ENCODE measurements around the gene INSYN2A. TPM values are rescaled to one million over a fixed set of nuclear protein-coding genes. Genes with fewer than 3 reads are reported as not detected.

INSYN2A gene
- polyA plus RNA-seq, 3 donors, result not detected

- H4K20me1 ChIP-seq (ENCODE audit: insufficient read depth, low read length), result no peaks in the 10 kb centered on the region
- Mint-ChIP-seq H3K9me3 (peaks cover 0 to 2% (median 0%) of the 10 kb centered on the region in 7 donors), H3K27me3 (ENCODE audit: low read depth in 3 of 3) (peaks cover 0 to 3% (median 3%) of the 10 kb centered on the region in 3 donors), H3K27ac (no peak overlapping the region), H3K4me3 (no peak overlapping the region), H3K4me1 (no peaks in the 10 kb centered on the region), H3K36me3 (no peaks in the 10 kb centered on the region)
- no peaks in the 10 kb centered on the region for H3K79me2 ChIP-seq (ENCODE audit: insufficient read depth, low read length)
- TF ChIP-seq CTCF (IDR thresholded peaks at IDR 0.05), result no peak
- no peaks in the 10 kb centered on the region for H3K27me3 ChIP-seq (ENCODE audit: control insufficient read depth in 2 of 2, insufficient read depth in 2 of 2, low read length in 2 of 2)
- intact Hi-C loops (cut with micrococcal nuclease), result no loop called here
- H3K4me1 ChIP-seq (ENCODE audit: control insufficient read depth in 1 of 2, insufficient read depth in 2 of 2, low read length in 2 of 2), result no peaks in the 10 kb centered on the region
- no peak overlapping the region for H3K27ac ChIP-seq (ENCODE audit: low read depth in 1 of 2, low read length in 2 of 2)
- H3K9me3 ChIP-seq (replicated peaks in 1 of 2; ENCODE audit: control insufficient read depth in 1 of 2, insufficient read depth in 1 of 2, low read length in 2 of 2), result no peaks in the 10 kb centered on the region
- H2AFZ ChIP-seq (ENCODE audit: insufficient read depth, low read depth, low read length, poor library complexity, severe bottlenecking), result no peak overlapping the region
- no peak overlapping the region for H3K9ac ChIP-seq (ENCODE audit: insufficient read depth, low read length, poor library complexity, severe bottlenecking)
- H3K4me3 ChIP-seq (replicated peaks in 1 of 3; ENCODE audit: low read depth in 2 of 3, low read length in 3 of 3), result no peak overlapping the region
- WGBS (ENCODE audit: insufficient coverage), result no CpG with 5 or more reads among the region's 3 CpGs
- no peaks in the 10 kb centered on the region for H3K36me3 ChIP-seq (replicated peaks in 1 of 2; ENCODE audit: control insufficient read depth in 1 of 2, insufficient read depth in 2 of 2, low read length in 2 of 2)
- no peak overlapping the region for H3K4me2 ChIP-seq (replicated peaks; ENCODE audit: extremely low read depth, low read length, poor library complexity, severe bottlenecking)
- no peak for DNase-seq
These were observed 39.9 kb upstream of the INSYN2A start for GRCh38 chr10:127236266-127236665.

GRCh38 chr10:127234306-127234800, 38.0 kb upstream of the INSYN2A start:
- no peak overlapping the region for H3K27ac ChIP-seq (ENCODE audit: low read depth in 1 of 2, low read length in 2 of 2)
- H3K4me2 ChIP-seq (replicated peaks; ENCODE audit: extremely low read depth, low read length, poor library complexity, severe bottlenecking), result no peak overlapping the region
- H3K79me2 ChIP-seq (ENCODE audit: insufficient read depth, low read length), result no peaks in the 10 kb centered on the region
- no peak overlapping the region for H2AFZ ChIP-seq (ENCODE audit: insufficient read depth, low read depth, low read length, poor library complexity, severe bottlenecking)
- no CpG with 5 or more reads among the region's 1 CpG for WGBS (ENCODE audit: insufficient coverage)
- Mint-ChIP-seq H3K9me3 (peaks cover 0 to 2% (median 0%) of the 10 kb centered on the region in 7 donors), H3K4me3 (no peak overlapping the region), H3K4me1 (no peaks in the 10 kb centered on the region), H3K36me3 (no peaks in the 10 kb centered on the region), H3K27me3 (ENCODE audit: low read depth in 3 of 3) (peaks cover 0 to 3% (median 2%) of the 10 kb centered on the region in 3 donors), H3K27ac (no peak overlapping the region)
- intact Hi-C loops (cut with micrococcal nuclease), result no loop called here
- no peak overlapping the region for H3K9ac ChIP-seq (ENCODE audit: insufficient read depth, low read length, poor library complexity, severe bottlenecking)
- no peaks in the 10 kb centered on the region for H3K4me1 ChIP-seq (ENCODE audit: control insufficient read depth in 1 of 2, insufficient read depth in 2 of 2, low read length in 2 of 2)
- H3K27me3 ChIP-seq (ENCODE audit: control insufficient read depth in 2 of 2, insufficient read depth in 2 of 2, low read length in 2 of 2), result no peaks in the 10 kb centered on the region
- no peak overlapping the region for H3K4me3 ChIP-seq (replicated peaks in 1 of 3; ENCODE audit: low read depth in 2 of 3, low read length in 3 of 3)
- no peak for DNase-seq
- H3K9me3 ChIP-seq (replicated peaks in 1 of 2; ENCODE audit: control insufficient read depth in 1 of 2, insufficient read depth in 1 of 2, low read length in 2 of 2), result no peaks in the 10 kb centered on the region
- TF ChIP-seq CTCF (IDR thresholded peaks at IDR 0.05), result no peak
- no peaks in the 10 kb centered on the region for H4K20me1 ChIP-seq (ENCODE audit: insufficient read depth, low read length)
- no peaks in the 10 kb centered on the region for H3K36me3 ChIP-seq (replicated peaks in 1 of 2; ENCODE audit: control insufficient read depth in 1 of 2, insufficient read depth in 2 of 2, low read length in 2 of 2)
